Activated B cell treated with CpG ODN at 0.5 μM for 24 hours (primary cell): ENCODE measurements around the gene SLC6A6. TPM values are rescaled to one million over a fixed set of nuclear protein-coding genes. Genes with fewer than 3 reads are reported as not detected.

ENCODE experiments used
- ATAC-seq: fragments of 200-7000 bp; cut with Tn5 transposase; one replicate; pipeline ENCODE4 v1.10.0; 2021; ENCODE audit warnings: low read depth, mild to moderate bottlenecking, moderate library complexity
- CTCF ChIA-PET: fragments of 350-600 bp; sonication (Branson Sonifier 250); formaldehyde crosslinking; loops from one replicate; lab custom pipeline; 2021; ENCODE audit warnings: antibody characterized with exemption; lab: Charles Lee
- POLR2A ChIA-PET: fragments of 350-600 bp; sonication (Branson Sonifier 250); formaldehyde crosslinking; loops from one replicate; lab custom pipeline; 2021; ENCODE audit warnings: antibody characterized with exemption; lab: Charles Lee
- DNase-seq: peaks from one replicate; pipeline ENCODE4 v3.0.0; 2022
- H3K27ac Mint-ChIP-seq: one replicate; pipeline ENCODE4 v1.8.0; 2020; ENCODE audit warnings: mixed read lengths
- H3K27me3 Mint-ChIP-seq: one replicate; pipeline ENCODE4 v1.8.0; 2021; ENCODE audit warnings: mixed read lengths
- H3K36me3 Mint-ChIP-seq: one replicate; pipeline ENCODE4 v1.8.0; 2021; ENCODE audit warnings: low read depth, mixed read lengths
- H3K4me1 Mint-ChIP-seq: one replicate; pipeline ENCODE4 v1.8.0; 2021; ENCODE audit warnings: mixed read lengths
- H3K4me3 Mint-ChIP-seq: one replicate; pipeline ENCODE4 v1.8.0; 2020; ENCODE audit warnings: mild to moderate bottlenecking, mixed read lengths
- H3K9me3 Mint-ChIP-seq: one replicate; pipeline ENCODE4 v1.8.0; 2020; ENCODE audit warnings: mixed read lengths
- intact Hi-C: fragments of 100-400 bp; cut with micrococcal nuclease; formaldehyde crosslinking; loops from one replicate; pipeline ENCODE4 v1.15.1; 2024
- total RNA-seq: library from RNA; stranded (reverse); gene quantifications from 2 replicates; pipeline ENCODE4 v1.2.3, GENCODE V29; 2022
- TF ChIP-seq, protein P1 (sequence below): fragments of 200-600 bp; IDR thresholded peaks from one replicate; pipeline ENCODE4 v1.8.0; 2022; ENCODE audit warnings: antibody characterized with exemption, mild to moderate bottlenecking

The SLC6A6 gene
- 67.2 and 67.3 TPM in 2 replicates for total RNA-seq

DNA sequence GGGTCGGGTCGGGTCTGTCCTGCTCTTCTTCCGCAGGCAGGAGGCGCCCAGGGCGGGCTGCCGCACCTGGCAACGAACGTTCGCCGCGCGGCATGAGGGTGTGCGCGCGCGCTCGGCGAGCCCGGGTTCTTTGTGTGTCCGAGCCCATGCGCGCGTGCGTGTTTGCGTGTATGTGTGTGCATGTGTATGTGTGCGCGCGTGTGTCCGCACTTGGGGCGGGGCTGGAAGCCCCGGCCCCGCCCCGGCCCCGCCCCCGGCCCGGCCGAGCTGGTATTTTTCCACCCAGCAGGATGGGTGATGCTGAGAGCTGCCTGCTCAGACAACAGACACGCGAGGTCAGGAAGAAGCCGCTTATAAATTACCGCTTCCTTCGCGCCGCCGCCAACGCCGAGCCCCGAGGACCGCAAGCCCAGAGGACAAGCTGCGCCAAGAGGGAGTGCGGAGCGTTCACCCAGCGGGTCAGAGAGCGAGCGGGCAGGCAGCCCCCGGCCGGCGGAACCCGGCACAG is at the start of gene SLC6A6:
Gene SLC6A6 (plus strand): TSS at position 303 of the 508 bp plus-strand sequence. CDS start 41,029 bp downstream, outside the sequence.
- TF ChIP-seq, protein P1, sequence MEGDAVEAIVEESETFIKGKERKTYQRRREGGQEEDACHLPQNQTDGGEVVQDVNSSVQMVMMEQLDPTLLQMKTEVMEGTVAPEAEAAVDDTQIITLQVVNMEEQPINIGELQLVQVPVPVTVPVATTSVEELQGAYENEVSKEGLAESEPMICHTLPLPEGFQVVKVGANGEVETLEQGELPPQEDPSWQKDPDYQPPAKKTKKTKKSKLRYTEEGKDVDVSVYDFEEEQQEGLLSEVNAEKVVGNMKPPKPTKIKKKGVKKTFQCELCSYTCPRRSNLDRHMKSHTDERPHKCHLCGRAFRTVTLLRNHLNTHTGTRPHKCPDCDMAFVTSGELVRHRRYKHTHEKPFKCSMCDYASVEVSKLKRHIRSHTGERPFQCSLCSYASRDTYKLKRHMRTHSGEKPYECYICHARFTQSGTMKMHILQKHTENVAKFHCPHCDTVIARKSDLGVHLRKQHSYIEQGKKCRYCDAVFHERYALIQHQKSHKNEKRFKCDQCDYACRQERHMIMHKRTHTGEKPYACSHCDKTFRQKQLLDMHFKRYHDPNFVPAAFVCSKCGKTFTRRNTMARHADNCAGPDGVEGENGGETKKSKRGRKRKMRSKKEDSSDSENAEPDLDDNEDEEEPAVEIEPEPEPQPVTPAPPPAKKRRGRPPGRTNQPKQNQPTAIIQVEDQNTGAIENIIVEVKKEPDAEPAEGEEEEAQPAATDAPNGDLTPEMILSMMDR: no peak
- intact Hi-C loops: loop anchor here (1.0 to 5.0 kb wide), 12 partner anchors 11 to 663 kb away; partner anchors contain the start of genes CCDC174, CHCHD4, LSM3 and MRPS25
- H3K27ac Mint-ChIP-seq: peak within 1 kb of the TSS; percentile 95
- DNase-seq: peak; percentile 91
- POLR2A ChIA-PET: interaction anchor here (0.6 to 16.3 kb wide), 13 partner anchors 9 to 697 kb away, joined by 3 to 377 read pairs (median 5); partner anchors contain the start of genes CCDC174, LSM3, RBSN and XPC
- peak within 1 kb of the TSS; percentile 94 for H3K4me3 Mint-ChIP-seq
- no peaks in the 10 kb centered on the region for H3K9me3 Mint-ChIP-seq
- H3K4me1 Mint-ChIP-seq: peaks cover 62% of the 10 kb centered on the region
- H3K36me3 Mint-ChIP-seq: peaks cover 25% of the 10 kb centered on the region
- ATAC-seq: peak; percentile 80
- CTCF ChIA-PET: interaction anchor here (0.8 to 3.0 kb wide), 11 partner anchors 14 to 506 kb away, joined by 3 to 24 read pairs (median 4); no protein-coding TSS in a partner anchor
- no peaks in the 10 kb centered on the region for H3K27me3 Mint-ChIP-seq

DNA sequence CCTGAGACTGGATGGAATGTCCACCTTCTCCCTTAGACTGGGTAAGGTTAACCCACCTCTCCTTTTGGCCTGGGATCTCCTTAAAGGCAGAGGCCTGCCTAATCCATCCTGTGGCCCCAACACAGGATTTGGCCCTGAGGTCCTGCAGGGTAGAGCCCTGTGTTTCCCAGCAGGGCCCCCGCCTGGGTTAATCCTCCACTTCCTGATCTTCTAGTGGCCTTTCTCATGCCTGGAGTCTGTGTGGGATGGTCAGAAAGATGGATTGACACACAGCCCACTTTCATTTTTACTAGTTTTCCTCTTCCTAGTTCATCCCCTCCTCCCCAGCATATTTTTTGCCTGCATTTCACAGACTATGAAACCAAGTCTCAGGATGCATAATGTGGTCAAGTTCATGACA is 48.9 kb upstream of the SLC6A6 start:
- Mint-ChIP-seq H3K36me3 (no peaks in the 10 kb centered on the region), H3K27ac (no peak overlapping the region), H3K27me3 (no peaks in the 10 kb centered on the region), H3K4me1 (no peaks in the 10 kb centered on the region), H3K4me3 (no peak overlapping the region), H3K9me3 (no peaks in the 10 kb centered on the region)
- intact Hi-C loops: no loop called here
- ChIA-PET POLR2A (interaction anchor here (1.1 kb wide), 1 partner anchor 15 kb away, joined by 4 read pairs; no protein-coding TSS in a partner anchor), CTCF (no interaction called here)
- TF ChIP-seq, protein P1: no peak
- ATAC-seq (no peak), DNase-seq (no peak)

DNA sequence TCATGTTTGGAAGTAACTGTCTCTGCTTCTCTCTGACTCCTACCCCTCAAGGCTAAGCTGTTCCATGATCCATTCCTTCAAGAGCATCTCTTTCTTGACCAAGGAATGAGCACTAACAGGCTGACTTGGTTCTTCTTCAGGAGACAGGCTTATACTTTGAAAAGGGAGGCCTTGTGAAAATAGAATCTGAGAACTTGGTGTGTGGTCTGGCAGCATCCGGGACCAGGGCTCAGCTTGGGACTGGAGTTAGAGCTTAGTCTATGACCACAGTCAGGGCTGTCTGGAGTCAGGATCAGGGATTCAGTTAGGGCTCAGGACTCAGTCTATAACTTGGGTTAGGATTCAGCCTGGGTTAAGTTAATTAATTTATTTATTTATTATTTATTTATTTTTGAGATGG is 44.9 kb upstream of the SLC6A6 start:
- ChIA-PET POLR2A (no interaction called here), CTCF (no interaction called here)
- Mint-ChIP-seq H3K36me3 (no peaks in the 10 kb centered on the region), H3K27ac (no peak overlapping the region), H3K27me3 (peaks cover 4% of the 10 kb centered on the region), H3K9me3 (no peaks in the 10 kb centered on the region), H3K4me1 (no peaks in the 10 kb centered on the region), H3K4me3 (no peak overlapping the region)
- DNase-seq (no peak), ATAC-seq (no peak)
- TF ChIP-seq, protein P1: no peak
- intact Hi-C loops: no loop called here

DNA sequence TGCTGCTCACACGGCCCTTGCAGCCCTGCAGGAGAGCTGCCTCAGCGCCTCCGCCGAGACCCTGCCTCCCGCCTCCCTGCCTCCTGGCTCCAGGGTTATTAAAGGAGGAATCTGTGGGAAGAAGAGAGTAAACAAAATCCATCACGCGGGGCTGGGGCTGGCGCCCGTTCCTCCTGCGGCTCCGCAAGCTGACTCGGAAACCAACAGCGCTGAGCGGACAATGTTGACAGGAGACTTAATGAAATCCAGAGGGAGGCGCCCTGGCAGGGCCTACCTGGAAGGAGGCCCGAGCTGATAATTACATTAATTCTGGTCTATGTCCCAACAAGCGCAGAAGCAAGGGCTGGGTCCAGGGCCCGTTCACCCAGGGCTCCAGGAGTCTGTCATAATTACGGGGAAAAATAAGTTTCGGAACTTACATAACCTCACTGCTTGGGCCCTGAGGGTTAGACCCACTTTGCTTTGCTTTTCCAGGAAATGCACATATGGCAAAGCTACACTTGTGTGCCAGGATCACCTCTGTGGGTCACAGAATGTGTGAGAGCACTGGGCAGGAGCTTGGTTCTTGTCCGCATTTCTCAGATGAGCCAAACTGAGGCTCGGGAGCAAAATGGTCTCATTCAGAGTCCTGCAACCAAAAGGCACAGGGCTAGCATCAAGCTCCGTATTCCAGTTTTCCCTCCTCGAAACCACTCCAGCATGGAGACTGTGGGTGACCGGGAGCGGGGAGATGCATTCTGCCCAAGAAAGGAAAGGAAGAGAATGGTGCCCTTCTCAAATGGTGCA is 43.8 kb upstream of the SLC6A6 start:
- H3K4me1 Mint-ChIP-seq: no peaks in the 10 kb centered on the region
- CTCF ChIA-PET: no interaction called here
- DNase-seq (no peak), ATAC-seq (no peak)
- intact Hi-C loops: no loop called here
- H3K9me3 Mint-ChIP-seq: no peaks in the 10 kb centered on the region
- TF ChIP-seq, protein P1: no peak
- H3K27ac Mint-ChIP-seq: no peak overlapping the region
- H3K36me3 Mint-ChIP-seq: no peaks in the 10 kb centered on the region
- no peak overlapping the region for H3K4me3 Mint-ChIP-seq
- peaks cover 7% of the 10 kb centered on the region for H3K27me3 Mint-ChIP-seq
- POLR2A ChIA-PET: no interaction called here

DNA sequence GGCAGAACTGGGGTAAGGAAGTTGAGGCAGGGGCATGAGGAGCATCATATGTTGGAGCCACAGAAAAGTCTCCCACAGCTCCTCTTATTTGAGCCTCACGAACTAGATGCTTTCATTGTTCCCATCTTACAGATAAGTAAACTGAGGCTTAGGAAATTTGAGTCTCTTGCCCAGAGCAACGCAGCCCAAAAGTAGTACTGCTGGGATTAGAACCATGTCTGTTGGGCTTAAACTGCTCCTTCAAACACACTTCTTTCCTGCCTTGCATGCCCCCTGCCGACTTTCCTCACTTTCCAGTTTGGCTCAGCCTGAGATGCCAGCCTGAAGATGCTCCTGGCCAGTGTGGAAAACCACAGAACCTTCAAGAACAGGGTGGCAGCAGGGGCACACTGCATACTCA is 43.1 kb upstream of the SLC6A6 start:
- TF ChIP-seq, protein P1: no peak
- Mint-ChIP-seq H3K4me1 (no peaks in the 10 kb centered on the region), H3K27ac (no peak overlapping the region), H3K9me3 (no peaks in the 10 kb centered on the region), H3K4me3 (no peak overlapping the region), H3K36me3 (no peaks in the 10 kb centered on the region), H3K27me3 (peaks cover 9% of the 10 kb centered on the region)
- no peak for DNase-seq
- ChIA-PET CTCF (no interaction called here), POLR2A (no interaction called here)
- intact Hi-C loops: no loop called here
- ATAC-seq: no peak
